IPS-NIHi11 (cell line): ENCODE measurements around the gene ZSWIM4.
A peak's percentile ranks its signal among the peaks of the same experiment; 100 is the strongest.
"Not testable (repeated sequence)": the region's sequence is repeated elsewhere in the genome, so short reads cannot be mapped to it uniquely, and the experiment has no call there.

Source experiments
- DNase-seq: peaks from one replicate; pipeline ENCODE4 v3.0.0; 2012; ENCODE audit warnings: mixed read lengths, low spot score

The ZSWIM4 gene

DNA sequence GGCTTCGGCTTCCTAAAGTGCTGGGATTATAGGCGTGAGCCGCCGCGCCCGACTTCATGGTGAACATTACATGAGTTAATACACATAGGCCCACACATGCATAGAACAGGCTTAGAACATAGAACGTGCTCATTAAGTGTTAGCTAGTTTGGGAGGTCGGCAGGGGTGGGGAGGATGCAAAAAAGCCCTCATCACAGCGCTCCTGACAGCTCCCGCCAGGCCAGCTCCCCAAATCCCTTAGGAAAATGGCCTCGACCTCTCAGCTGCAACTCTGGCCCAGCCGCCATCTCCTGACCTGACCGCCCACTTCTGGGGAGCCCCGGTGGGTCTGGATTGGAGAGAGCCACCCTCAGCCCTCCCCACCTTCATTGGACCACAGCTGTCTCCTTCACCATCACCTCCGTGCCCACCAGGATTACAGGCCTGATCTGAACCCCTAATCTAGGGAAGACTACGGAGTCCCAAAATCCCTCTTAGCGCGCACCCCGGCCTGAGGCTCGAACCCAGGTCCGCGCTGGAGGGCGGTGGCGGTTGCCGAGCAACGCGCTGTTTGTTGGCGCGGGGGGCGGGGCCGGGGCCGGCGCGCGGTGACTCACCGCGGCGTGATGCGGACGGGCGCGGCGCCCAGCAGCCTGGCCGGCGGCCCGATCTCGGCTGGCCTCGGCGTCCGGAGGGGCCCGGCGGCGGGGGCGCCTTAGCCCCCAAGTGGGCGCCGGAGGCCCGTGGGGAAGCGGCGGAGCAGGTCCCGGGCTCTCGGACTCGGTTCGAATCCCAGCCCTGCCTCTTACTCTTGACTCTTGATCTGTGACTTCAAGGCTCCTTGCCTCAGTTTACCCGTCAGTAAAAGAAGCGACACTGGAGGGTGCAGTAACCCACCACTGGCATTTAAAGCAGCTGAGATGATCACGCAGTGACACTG lies 55.0 kb downstream of the ZSWIM4 start:
- peak; percentile 84 for DNase-seq

DNA sequence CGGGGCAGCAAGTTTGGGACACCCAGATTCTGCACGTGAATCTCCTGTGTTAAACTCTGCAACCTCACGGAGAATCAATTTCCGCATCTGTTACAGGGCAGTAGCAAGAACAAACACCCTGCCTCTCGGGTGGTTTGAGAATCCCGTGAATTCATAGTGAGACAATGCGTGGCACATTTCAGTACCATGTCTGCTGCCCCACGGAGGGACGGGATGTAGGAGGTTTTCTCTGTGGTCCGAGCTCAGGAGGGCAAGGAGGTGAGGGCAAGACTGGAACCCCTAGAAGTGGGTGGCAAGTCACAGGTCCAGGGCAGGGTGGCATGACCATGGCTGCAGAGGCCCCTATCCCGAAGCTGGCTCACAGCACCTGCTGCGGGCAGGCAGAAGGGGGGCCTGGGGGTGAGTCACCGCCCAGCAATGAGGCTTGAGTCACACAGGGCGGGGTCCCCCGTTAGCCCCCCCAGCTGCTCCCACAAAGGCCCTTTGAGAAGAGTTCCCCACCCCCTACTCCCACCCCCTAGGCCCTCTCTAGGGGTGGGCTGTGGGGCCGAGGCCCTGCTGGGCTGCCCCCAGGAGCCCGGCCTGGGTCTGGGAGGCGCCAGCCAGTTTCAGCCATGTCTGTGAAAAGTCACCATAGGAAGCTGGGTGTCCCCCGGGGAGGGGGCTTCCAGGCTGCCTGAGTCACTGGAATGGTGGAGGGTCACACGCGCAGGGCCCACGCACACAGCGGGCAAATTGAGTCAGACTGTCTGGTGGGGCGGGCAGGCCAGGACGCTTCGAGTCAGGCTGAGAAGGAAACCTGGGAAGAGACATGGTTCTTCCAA lies 55.9 kb downstream of the ZSWIM4 start:
- no peak for DNase-seq

DNA sequence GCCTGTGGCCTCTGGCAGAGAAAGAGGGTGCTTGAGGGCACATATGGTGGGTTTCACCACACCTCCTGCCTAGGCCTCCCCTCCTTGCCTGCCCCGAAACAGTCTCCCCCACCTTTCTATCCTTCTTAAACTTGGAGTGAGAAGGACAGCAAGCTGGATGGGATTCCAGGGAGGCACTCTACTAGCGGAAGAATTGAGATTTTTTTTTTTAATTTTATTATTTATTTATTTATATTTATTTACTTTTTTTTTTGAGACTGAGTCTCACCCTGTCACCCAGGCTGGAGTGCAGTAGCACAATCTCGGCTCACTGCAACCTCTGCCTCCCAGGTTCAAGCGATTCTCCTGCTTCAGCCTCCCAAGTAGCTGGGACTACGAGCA lies 56.5 kb downstream of the ZSWIM4 start:
- not testable (repeated sequence) for DNase-seq

DNA sequence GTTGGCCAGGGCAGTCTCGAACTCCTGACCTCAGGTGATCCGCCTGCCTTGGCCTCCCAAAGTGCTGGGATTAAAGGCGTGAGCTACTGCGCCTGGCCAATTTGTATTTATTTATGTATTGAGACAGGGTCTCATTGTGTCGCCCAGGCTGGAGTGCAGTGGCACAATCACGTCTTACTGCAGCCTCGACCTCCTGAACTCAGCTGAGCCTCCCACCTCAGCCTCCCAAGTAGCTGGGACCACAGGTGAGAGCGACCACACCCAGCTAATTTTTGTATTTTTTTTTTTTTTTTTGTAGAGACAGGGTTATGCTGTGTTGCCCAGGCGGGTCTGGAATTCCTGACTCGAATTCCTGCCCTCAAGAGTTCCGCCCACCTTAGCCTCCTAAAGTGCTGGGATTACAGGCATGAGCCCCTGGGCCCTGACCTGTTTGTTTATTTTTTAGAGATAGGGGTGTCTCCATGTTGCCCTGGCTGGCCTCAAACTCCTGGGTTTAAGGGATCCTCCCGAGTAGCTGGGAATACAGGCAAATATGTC lies 57.0 kb downstream of the ZSWIM4 start:
- DNase-seq = not testable (repeated sequence)

DNA sequence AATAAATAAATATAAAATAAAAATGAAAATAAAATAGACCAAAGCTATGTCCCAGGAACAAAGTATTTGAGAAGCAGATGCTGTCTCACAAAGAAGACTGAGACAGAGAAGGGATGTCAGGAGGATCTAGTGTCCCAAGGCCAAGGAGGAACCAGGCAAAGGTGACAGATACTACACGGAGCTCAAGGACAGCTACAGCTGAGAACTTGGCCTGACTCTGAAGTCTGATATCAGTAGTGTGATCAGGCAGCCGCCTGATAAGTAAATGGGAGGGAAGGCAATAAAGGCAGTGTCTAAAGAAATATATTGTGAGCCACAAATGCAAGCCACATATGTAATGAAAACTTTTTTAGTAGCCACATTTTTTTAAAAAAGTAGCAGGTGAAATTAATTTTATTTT lies 61.3 kb downstream of the ZSWIM4 start:
- DNase-seq = no peak

DNA sequence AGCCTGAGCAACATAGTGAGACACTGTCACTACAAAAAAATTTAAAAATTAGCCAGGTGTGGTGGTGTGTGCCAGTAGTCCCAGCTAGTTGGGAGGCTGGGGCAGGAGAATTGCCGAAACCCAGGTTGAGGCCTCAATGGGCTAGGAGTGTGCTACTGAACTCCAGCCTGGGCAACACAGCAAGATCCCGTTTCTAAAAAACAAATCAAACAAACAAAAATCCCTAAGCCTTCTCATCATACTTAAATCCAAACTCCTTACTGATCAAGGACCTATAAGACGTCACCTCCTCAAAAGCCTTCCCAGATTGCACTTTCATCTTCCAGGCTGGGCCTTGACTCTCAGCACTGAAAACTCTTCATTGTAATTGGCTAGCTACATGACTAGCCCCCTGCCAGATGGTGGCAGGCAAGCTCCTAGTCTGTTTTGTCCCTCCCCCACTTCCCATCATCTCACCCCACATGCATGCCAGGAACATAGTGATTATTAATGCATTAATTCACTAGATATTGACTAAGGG lies 64.2 kb downstream of the ZSWIM4 start:
- DNase-seq = no peak

DNA sequence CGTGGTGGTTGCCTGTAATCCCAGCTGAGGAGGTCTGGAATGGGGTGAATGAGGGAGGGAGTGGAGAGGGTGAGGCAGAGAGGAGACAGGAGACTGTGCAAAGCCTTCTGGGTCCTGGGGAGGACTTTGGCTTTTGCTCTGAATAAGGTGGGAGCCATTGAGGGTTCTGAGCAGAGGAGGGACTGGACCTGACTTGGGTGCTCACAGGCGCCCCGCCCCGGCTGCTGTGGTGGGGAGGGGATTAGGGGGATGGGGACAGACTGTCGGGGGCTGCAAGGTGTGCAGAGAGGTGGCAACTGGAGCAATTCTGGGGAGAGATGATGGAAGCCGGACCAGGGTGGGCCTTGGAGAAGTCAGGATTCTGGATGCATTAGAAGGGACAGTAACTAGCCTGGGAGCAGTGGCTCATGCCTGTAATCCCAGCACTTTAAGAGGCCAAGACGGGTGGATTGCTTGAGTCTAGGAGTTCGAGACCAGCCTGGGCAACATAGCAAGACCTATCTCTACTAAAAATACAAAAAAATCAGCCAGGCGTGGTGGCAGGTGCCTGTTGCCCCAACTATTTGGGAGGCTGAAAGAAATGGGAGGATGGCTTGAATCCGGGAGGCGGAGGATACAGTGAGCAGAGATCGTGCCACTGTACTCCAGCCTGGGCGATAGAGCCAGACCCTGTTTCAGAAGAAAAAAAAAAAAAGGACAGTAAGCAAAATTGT lies 65.6 kb downstream of the ZSWIM4 start:
- no peak for DNase-seq

DNA sequence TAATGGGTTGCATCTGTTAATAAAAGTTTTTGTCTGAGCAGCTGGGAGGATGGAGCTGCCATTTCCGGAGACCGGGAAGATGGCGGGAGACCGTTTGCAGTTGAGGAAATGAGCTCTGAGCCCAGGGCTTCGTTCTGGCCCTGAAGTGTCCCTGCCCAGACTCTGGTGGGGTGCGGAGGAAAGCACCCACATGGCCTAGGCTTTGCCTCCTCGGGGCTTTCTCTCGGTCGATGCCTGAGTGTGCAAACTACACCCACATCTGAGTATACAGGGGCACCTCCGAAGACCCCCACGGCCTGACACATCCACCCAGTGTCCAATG lies 66.1 kb downstream of the ZSWIM4 start:
- no peak for DNase-seq

DNA sequence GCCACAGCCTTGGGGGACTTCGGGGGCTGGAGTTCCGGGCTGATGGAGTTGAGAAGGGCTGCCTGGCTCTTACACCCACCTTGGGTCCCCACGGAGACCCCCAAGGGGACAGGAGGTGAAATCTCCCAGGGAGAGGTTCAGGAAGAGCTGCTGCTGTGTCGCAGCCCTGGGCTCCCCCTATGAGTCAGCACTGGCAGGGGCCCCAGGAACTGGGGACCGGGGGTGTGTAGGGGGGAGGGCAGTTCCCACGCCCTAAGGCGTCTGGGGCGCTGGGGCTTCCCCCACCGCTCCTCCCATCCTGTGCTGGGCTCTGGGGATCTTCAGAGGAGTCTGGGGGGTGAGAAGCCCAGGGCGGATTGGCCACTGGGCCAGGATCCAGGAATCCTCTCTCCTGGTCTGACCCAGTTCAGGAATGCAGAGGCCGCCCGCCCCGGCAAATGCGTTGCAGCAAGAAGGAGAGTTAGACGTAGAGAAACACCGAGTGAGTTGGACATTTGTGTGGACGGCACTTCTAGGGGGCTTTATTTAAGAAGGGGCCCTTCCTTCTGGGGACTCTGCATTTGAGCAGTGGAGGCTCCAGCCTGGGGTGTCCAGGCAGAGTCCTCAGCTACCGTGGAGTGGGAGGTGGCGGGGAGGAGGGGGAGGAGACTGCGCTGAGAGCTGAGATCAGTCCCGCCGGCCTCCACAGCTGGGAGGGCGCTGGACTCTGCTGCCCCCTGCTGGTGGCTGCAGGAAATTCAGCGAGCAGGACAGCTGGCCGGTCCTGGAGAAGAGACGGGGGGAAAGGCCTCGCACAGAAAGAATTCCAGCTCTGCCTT lies 66.7 kb downstream of the ZSWIM4 start:
- DNase-seq = peak; percentile 91

DNA sequence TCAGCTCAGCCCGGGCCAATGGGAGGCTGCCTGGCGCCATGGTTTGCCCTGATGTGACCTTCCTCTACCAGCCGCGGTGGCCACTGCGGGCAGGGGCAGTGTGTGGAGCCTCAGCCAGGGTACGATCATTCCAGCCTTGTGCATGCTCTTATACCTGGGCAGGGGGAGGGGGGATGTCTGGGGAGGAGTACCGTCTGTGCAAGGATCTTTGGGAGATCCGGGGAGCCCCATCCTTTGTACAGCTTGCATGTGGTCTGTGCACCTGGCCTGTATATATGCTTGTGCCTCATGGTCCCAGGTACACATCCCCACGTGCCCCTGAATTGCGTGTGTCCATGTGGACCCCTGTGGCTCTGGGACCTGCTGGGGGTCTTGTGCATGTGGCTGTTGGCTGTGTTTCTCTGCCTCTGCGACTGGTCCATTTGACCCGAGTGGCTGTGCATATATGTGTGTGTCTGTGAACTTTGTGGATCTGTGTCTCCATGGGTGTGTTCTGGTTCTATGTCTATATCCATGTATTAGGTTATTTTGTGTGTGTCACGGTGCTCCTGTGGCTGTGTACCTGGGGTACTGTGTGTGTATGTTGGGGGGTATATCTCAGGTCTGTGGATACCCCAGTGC lies 68.9 kb downstream of the ZSWIM4 start:
- no peak for DNase-seq

DNA sequence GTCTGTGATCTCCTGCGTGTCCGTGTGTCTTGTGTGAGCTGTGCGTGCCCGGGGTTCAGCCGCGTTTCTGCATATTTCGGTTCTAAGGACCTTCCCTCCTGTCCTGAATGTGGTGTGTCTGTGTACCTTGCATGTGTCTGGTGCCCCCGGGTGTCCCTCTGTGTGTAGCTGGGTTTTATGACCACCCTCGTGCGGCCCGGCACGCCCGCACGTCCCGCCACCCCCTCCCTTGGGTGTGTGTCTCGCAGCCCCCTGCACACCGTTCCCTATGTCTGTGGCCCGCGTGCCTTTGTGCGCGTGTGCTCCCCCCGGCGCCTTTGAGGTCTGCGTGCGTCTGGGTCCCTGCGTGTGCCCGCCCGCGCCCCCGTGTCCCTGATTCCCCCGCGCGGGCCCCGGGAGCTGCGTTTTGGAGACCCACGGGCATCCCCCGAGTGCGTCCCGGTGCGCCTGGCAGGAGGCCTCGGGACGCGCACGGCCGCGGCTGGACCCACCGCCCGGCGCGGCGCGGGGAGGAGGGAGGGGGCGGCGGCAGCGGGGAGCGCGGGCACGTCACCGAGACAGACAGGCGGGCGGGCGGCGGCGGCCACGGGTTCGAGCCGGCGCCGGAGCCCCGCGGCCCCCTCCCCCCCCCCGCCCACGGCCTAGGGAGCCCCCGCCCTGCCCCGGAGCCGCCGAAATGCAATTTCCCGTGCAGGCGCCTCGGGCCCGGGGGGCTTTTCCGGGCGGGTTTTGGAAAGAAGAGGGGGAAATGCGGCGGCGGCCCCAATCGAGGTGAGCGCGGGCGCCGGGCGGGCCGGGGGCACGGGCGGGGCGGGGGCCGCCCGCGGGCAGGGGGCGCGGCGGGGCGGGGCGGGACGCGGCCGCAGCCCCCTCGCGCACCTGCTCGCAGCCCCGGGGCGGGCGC lies 69.7 kb downstream of the ZSWIM4 start:
- DNase-seq = peak; percentile 53

DNA sequence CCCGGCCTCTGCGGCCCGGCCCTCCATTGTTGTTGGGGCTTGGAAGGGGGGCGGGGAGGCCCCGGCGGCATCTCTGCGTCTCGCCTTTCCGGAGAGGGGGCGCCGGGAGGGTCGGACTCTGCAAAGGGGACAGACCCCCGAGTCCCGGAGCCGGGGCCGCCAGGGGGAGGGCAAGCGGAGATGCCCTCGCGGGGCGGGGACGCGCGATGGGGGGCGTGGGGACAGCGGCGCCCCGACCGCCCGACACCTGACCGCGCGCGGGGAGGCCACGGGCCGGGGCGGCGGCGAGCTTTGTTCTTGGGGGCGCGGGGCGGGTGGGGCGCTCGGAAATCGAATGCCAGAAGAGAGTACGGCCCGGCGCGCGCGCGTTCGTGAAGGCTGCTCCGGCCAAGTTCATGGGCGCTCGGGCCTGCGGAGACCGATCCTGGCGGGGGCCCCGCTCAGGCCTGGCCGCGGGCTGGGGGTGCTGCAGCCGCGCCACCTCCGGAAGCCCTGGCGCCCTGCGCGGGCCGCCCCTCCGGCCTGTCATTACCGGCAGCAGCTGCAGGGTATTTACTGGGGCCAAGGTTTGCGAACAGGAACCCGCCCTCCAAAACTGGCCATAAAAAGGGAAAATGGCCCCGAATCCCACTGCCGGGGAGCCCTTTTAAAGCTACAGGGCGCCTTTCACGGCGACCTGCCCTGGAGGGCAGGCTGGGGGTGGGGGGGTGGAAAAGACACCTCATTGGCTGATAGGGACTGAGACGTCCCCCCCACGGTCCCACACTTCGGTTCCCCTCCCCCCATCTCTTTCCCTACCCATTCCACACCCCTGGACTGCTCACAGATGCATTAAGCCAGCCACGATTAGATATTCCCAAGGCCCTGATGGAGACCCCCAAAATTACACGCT lies 70.6 kb downstream of the ZSWIM4 start:
- peak; percentile 61 for DNase-seq

DNA sequence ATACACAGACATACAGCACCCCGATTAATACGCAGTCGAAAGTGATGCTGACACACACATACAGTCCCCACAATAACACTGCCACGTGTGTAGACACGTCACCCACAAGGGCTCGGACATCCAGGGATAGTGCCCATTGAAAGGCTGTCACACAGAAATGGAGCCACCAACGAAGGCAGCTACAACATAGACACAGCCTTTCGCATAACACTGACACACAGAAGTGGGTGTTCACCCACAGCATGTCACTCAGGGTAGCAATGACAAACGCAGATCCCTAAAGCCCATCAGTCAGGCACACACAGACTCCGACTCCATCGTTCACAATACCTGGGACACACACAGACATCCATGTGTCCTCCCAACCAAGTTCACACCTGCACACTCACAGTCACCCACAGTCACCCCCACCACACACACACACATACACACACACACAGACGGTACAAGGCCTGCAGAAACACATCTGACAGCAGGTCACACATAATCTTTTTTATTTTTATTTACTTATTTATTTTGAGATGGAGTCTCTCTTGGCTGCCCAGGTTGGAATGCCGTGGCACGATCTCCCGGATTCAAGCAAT lies 71.3 kb downstream of the ZSWIM4 start:
- DNase-seq = no peak

DNA sequence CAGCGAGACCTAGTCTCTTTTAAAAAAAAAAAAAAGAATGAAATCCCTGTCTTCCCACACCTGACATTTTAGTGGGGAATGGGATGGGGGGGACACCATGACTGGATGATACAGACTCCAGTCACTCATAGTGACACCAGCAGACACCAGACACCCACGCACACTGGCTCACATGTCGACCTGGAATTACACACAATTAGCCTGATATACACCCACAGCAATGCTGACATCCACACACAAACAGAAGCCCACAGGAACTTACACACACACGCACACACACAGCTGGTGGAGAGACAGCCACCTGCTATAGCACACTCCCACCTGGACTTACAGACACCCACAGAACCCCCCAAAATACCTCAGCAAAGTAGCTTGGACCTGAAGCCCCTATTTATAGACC lies 73.4 kb downstream of the ZSWIM4 start:
- DNase-seq = no peak

DNA sequence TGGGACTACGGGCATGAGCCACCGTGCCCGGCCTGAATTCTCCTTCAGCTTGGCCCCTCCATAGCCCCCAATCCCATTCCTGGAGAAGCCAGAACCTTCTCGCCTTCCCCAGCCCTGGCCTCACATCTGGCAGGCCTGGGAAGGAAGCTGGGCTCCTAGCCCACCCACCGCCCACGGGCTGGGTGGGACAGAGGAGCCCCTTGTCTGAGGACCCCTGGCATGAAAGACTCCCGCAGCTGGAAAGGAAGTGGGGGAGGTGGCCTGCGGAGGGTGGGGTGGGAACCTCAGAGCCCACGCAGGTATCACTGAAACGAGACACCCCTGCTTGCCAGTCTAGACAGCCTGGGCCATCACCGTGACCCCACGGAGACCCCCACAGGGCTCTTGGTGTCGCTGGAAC lies 74.0 kb downstream of the ZSWIM4 start:
- DNase-seq = no peak

DNA sequence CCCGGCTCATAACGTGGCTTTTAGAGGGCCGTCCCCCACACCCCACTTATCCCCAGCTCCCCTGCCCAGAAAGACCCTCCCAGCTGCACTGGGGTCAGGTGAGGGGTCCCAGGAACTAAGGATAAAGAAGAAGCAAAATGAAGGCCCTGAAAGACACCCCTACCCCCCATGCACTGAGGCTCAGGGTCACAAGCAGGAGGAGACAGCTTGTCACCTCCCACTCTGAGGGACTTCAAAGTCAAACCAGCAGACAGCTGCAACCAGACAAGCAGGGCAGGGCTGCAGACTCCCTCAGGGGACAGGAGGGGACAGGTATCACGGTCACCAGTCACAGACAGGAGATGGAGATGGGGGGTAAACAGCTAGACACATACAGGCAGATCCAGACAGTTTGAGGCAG lies 75.6 kb downstream of the ZSWIM4 start:
- no peak for DNase-seq

DNA sequence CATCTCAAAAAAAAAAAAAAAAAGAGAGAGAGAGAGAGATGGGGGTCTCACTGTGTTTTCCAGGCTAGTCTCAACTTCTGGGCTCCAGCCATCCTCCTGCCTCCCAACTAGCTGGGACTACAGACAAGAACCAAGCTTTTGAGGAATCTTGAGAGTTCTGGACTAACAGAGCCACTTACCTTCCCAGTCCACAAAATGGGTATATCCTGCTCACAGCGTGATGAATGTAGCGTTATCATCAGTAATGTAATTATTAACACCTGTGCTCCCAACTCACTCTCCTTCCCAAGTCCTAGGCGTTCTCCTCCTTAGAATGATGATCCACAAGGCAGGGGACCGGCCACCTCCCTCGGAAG lies 77.1 kb downstream of the ZSWIM4 start:
- no peak for DNase-seq

DNA sequence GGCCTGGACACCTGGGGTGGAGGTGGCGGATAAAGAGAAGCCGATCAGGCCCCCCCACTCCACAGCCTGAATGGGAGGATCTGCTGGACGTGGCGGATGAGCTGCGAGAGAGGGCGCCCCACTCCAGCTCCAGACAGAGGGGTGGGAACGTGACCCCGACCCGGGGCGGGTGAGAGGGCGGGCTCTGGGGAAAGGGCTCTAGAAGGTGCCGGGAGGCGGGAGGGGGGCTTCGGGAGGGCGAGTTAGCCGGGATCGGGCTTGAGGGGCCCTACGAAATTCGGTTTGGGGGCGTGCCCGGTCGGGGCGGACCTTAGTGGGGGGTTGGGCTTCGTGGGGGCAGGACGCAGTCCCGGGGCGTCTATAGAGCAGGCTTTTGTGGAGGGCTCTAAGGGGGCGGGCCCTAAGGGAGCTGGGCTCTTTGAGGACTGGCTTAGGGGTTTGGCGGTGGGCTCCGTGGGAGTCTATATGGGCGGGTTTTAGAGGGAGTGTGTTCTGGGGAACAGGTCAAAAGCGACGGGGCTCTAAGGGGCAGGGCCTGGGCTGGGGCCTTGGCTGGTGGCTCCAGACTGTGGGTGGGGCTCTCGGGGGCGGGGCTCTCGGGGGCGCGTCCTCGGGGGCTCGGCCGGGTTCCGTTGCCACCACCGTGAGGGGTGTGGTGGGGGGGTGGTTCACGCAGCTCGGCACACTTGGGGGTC lies 77.6 kb downstream of the ZSWIM4 start:
- peak; percentile 87 for DNase-seq
